ENCODE measurements around the gene LAMA2. TPM values are rescaled to one million over a fixed set of nuclear protein-coding genes. Genes with fewer than 3 reads are reported as not detected.

LAMA2 gene
- total RNA-seq, 1 experiment from 2014 or later, result 8.2 TPM

DNA sequence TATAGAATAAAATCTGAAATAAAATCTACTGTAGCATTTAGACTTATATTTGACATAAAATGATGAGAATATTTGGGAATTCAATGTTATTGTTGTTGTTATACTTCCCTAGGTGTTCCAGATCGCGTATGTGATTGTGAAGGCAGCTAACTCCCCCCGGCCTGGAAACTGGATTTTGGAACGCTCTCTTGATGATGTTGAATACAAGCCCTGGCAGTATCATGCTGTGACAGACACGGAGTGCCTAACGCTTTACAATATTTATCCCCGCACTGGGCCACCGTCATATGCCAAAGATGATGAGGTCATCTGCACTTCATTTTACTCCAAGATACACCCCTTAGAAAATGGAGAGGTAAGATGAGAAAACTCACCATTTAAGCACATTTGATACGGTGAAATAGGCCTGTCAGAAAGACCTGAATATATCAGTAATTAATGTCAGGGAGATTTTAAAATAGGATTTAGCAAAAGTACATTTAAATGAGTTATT lies 215.2 kb downstream of the LAMA2 start:
- intact Hi-C loops (cut with micrococcal nuclease), result no loop called here
- RAD21 ChIA-PET (ENCODE audit: low non-redundant PET in 1 of 2, low total read pairs in 2 of 2, uncharacterized antibody in 2 of 2, unreplicated experiment in 2 of 2), result no interaction called here
- Histone ChIP-seq H3K9ac (ENCODE audit: low read length) (no peak overlapping the region), H3K79me2 (ENCODE audit: insufficient read depth, low read length) (no peaks in the 10 kb centered on the region), H3K9me2 (ENCODE audit: insufficient read depth) (no peaks in the 10 kb centered on the region), H3K27ac (ENCODE audit: low read depth, low read length) (no peak overlapping the region), H3K4me1 (ENCODE audit: control insufficient read depth in 1 of 2, insufficient read depth in 2 of 2, low read length in 2 of 2) (no peaks in the 10 kb centered on the region), H3K27me3 (ENCODE audit: insufficient read depth, low read length) (no peaks in the 10 kb centered on the region), H3K4me2 (ENCODE audit: low read length) (no peak overlapping the region), H4K20me1 (ENCODE audit: insufficient read depth) (no peaks in the 10 kb centered on the region), H3K9me3 (ENCODE audit: control insufficient read depth in 1 of 2, insufficient read depth in 1 of 2, low read depth in 1 of 2, low read length in 2 of 2) (no peaks in the 10 kb centered on the region), H3K4me3 (replicated peaks in 1 of 2; ENCODE audit: low read depth in 1 of 2, low read length in 2 of 2) (no peak overlapping the region), H2AFZ (ENCODE audit: low read depth, low read length, poor library complexity, severe bottlenecking) (no peak overlapping the region), H3K36me3 (ENCODE audit: control insufficient read depth in 1 of 2, insufficient read depth in 2 of 2, low read length in 2 of 2) (no peaks in the 10 kb centered on the region)
- no TSS peak for BruUV-seq (replicated peaks)
- ATAC-seq (no peak), DNase-seq (ENCODE audit: low read depth, low spot score) (no peak)
- POLR2A ChIA-PET, result no interaction called here
- TF ChIP-seq RAD21 (IDR thresholded peaks at IDR 0.05; ENCODE audit: low read depth) (no peak), EGR1 (IDR thresholded peaks at IDR 0.05; ENCODE audit: low read depth) (no peak), ZNF274 (IDR thresholded peaks at IDR 0.05; ENCODE audit: low read depth, low read length) (no peak), POLR2AphosphoS5 (IDR thresholded peaks at IDR 0.05; ENCODE audit: low read depth, low read length) (no peak), ZFX (IDR thresholded peaks at IDR 0.05) (no peak), YY1 (IDR thresholded peaks at IDR 0.05; ENCODE audit: extremely low read depth, insufficient replicate concordance, low read depth, low read length) (no peak), TCF7L2 (IDR thresholded peaks at IDR 0.05; ENCODE audit: borderline replicate concordance, extremely low read depth, insufficient read depth, insufficient read length) (no peak), SIN3A (IDR thresholded peaks at IDR 0.05; ENCODE audit: low read depth) (no peak)
- CTCF ChIA-PET, result no interaction called here

DNA sequence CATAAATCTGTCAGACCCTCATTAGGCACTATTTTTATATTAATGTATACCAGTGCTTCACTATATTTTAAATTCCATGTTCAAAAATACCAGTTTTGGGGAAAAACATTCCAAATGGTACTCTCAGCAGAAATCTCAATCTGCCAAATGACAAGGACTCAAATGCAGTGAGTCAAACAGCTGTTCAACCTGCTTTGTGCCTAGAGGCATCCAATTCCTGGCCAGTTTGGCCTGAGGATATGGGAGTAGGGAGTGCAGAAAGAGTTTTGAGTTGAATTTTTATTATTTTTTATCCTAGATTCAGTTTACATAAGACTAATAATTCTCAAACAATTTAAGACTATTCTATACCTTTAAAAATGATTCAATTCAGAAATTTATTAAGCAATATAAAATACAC lies 216.8 kb downstream of the LAMA2 start:
- no peak overlapping the region for H3K27ac ChIP-seq (ENCODE audit: low read depth, low read length)
- H4K20me1 ChIP-seq (ENCODE audit: insufficient read depth), result no peaks in the 10 kb centered on the region
- no peaks in the 10 kb centered on the region for H3K27me3 ChIP-seq (ENCODE audit: insufficient read depth, low read length)
- RAD21 ChIA-PET (ENCODE audit: low non-redundant PET in 1 of 2, low total read pairs in 2 of 2, uncharacterized antibody in 2 of 2, unreplicated experiment in 2 of 2), result no interaction called here
- H3K9ac ChIP-seq (ENCODE audit: low read length), result no peak overlapping the region
- no peaks in the 10 kb centered on the region for H3K9me3 ChIP-seq (ENCODE audit: control insufficient read depth in 1 of 2, insufficient read depth in 1 of 2, low read depth in 1 of 2, low read length in 2 of 2)
- DNase-seq (ENCODE audit: low read depth, low spot score), result no peak
- no TSS peak for BruUV-seq (replicated peaks)
- no peaks in the 10 kb centered on the region for H3K36me3 ChIP-seq (ENCODE audit: control insufficient read depth in 1 of 2, insufficient read depth in 2 of 2, low read length in 2 of 2)
- H3K4me1 ChIP-seq (ENCODE audit: control insufficient read depth in 1 of 2, insufficient read depth in 2 of 2, low read length in 2 of 2), result no peaks in the 10 kb centered on the region
- no peaks in the 10 kb centered on the region for H3K9me2 ChIP-seq (ENCODE audit: insufficient read depth)
- H3K79me2 ChIP-seq (ENCODE audit: insufficient read depth, low read length), result no peaks in the 10 kb centered on the region
- TF ChIP-seq TCF7L2 (IDR thresholded peaks at IDR 0.05; ENCODE audit: borderline replicate concordance, extremely low read depth, insufficient read depth, insufficient read length), result no peak
- TF ChIP-seq FOSL1 (IDR thresholded peaks at IDR 0.05; ENCODE audit: low read depth), result no peak
- TF ChIP-seq, protein P1, sequence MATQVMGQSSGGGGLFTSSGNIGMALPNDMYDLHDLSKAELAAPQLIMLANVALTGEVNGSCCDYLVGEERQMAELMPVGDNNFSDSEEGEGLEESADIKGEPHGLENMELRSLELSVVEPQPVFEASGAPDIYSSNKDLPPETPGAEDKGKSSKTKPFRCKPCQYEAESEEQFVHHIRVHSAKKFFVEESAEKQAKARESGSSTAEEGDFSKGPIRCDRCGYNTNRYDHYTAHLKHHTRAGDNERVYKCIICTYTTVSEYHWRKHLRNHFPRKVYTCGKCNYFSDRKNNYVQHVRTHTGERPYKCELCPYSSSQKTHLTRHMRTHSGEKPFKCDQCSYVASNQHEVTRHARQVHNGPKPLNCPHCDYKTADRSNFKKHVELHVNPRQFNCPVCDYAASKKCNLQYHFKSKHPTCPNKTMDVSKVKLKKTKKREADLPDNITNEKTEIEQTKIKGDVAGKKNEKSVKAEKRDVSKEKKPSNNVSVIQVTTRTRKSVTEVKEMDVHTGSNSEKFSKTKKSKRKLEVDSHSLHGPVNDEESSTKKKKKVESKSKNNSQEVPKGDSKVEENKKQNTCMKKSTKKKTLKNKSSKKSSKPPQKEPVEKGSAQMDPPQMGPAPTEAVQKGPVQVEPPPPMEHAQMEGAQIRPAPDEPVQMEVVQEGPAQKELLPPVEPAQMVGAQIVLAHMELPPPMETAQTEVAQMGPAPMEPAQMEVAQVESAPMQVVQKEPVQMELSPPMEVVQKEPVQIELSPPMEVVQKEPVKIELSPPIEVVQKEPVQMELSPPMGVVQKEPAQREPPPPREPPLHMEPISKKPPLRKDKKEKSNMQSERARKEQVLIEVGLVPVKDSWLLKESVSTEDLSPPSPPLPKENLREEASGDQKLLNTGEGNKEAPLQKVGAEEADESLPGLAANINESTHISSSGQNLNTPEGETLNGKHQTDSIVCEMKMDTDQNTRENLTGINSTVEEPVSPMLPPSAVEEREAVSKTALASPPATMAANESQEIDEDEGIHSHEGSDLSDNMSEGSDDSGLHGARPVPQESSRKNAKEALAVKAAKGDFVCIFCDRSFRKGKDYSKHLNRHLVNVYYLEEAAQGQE (IDR thresholded peaks at IDR 0.05; ENCODE audit: low read depth), result no peak
- intact Hi-C loops (cut with micrococcal nuclease), result no loop called here
- ATAC-seq, result no peak
- H3K4me3 ChIP-seq (replicated peaks in 1 of 2; ENCODE audit: low read depth in 1 of 2, low read length in 2 of 2), result no peak overlapping the region
- H3K4me2 ChIP-seq (ENCODE audit: low read length), result no peak overlapping the region
- H2AFZ ChIP-seq (ENCODE audit: low read depth, low read length, poor library complexity, severe bottlenecking), result no peak overlapping the region
- CTCF ChIA-PET, result no interaction called here
- POLR2A ChIA-PET, result no interaction called here
